ENCODE data around the gene CAPN14. TPM values are rescaled to one million over a fixed set of nuclear protein-coding genes. Genes with fewer than 3 reads are reported as not detected.

The CAPN14 gene
- total RNA-seq, 1 experiment from 2014 or later = 0.13 TPM

DNA sequence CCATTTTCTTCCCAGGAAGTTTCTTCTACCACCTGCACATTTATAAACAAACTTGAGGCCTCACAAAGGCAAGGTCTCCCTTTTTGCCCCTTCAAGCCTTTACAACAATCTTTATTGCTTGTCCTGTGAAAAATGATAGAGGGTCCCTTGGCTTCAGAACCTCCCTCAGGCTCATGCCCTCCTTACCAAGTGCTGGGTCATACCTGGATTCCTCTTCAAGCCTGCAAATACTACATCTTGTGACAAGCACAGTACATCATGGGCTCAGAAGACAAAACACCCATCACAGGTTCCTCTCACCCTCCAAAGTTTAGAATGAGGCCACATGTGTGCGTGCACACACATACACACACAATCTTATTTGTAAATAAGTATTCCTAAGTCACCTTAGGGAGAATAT is 9.1 kb downstream of the CAPN14 start:
- DNase-seq (ENCODE audit: low spot score) = no peak
- ChIA-PET CTCF (no interaction called here), POLR2A (ENCODE audit: low non-redundant PET) (no interaction called here)
- no peak overlapping the region for H3K4me3 ChIP-seq (ENCODE audit: low read depth, low read length, poor library complexity, severe bottlenecking)
- intact Hi-C loops (cut with micrococcal nuclease; ENCODE audit: unreplicated experiment) = no loop called here
- no peak overlapping the region for H3K27ac ChIP-seq (ENCODE audit: low read depth, low read length, poor library complexity, severe bottlenecking)
- TF ChIP-seq EZH2 (IDR thresholded peaks at IDR 0.05; ENCODE audit: borderline replicate concordance, low read depth, low read length, poor library complexity, severe bottlenecking) = no peak
- TF ChIP-seq, protein P1, sequence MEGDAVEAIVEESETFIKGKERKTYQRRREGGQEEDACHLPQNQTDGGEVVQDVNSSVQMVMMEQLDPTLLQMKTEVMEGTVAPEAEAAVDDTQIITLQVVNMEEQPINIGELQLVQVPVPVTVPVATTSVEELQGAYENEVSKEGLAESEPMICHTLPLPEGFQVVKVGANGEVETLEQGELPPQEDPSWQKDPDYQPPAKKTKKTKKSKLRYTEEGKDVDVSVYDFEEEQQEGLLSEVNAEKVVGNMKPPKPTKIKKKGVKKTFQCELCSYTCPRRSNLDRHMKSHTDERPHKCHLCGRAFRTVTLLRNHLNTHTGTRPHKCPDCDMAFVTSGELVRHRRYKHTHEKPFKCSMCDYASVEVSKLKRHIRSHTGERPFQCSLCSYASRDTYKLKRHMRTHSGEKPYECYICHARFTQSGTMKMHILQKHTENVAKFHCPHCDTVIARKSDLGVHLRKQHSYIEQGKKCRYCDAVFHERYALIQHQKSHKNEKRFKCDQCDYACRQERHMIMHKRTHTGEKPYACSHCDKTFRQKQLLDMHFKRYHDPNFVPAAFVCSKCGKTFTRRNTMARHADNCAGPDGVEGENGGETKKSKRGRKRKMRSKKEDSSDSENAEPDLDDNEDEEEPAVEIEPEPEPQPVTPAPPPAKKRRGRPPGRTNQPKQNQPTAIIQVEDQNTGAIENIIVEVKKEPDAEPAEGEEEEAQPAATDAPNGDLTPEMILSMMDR (conservative IDR thresholded peaks at IDR 0.05; ENCODE audit: low read depth, low read length) = no peak
- no peaks in the 10 kb centered on the region for H3K27me3 ChIP-seq (replicated peaks; ENCODE audit: insufficient read depth, low read depth, low read length, poor library complexity)
- H3K36me3 ChIP-seq (ENCODE audit: insufficient read depth, low read length, poor library complexity, severe bottlenecking) = no peaks in the 10 kb centered on the region
- no peaks in the 10 kb centered on the region for H3K9me3 ChIP-seq (ENCODE audit: low read depth, low read length, poor library complexity, severe bottlenecking)
- BruUV-seq (replicated peaks) = no TSS peak
- no peaks in the 10 kb centered on the region for H3K4me1 ChIP-seq (ENCODE audit: insufficient read depth, low read length, poor library complexity, severe bottlenecking)

DNA sequence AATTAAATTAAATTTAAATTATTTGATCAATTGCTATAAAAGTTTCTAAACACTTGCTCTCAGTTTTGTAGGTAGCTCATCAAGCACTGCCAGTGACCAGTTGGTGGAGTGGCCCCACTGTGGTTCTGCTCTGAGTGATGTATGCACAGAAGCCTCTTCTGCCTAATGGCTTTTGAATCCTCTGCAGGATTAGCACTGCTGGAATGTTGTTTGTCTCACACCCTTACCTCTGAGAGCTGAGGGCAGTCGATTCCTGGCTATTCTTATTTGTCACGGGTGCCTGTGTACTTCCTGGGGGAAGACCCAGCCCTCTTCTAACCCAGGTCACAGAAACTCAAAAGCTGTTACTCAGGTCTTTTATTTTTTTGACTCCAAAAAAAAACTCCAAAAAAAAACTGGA is 9.5 kb downstream of the CAPN14 start:
- intact Hi-C loops (cut with micrococcal nuclease; ENCODE audit: unreplicated experiment) = no loop called here
- BruUV-seq (replicated peaks) = no TSS peak
- TF ChIP-seq, protein P1 (conservative IDR thresholded peaks at IDR 0.05; ENCODE audit: low read depth, low read length) = no peak
- no peak for TF ChIP-seq EZH2 (IDR thresholded peaks at IDR 0.05; ENCODE audit: borderline replicate concordance, low read depth, low read length, poor library complexity, severe bottlenecking)
- no peaks in the 10 kb centered on the region for H3K4me1 ChIP-seq (ENCODE audit: insufficient read depth, low read length, poor library complexity, severe bottlenecking)
- no peak overlapping the region for H3K27ac ChIP-seq (ENCODE audit: low read depth, low read length, poor library complexity, severe bottlenecking)
- no peaks in the 10 kb centered on the region for H3K9me3 ChIP-seq (ENCODE audit: low read depth, low read length, poor library complexity, severe bottlenecking)
- no peaks in the 10 kb centered on the region for H3K36me3 ChIP-seq (ENCODE audit: insufficient read depth, low read length, poor library complexity, severe bottlenecking)
- ChIA-PET POLR2A (ENCODE audit: low non-redundant PET) (no interaction called here), CTCF (no interaction called here)
- H3K27me3 ChIP-seq (replicated peaks; ENCODE audit: insufficient read depth, low read depth, low read length, poor library complexity) = no peaks in the 10 kb centered on the region
- DNase-seq (ENCODE audit: low spot score) = no peak
- no peak overlapping the region for H3K4me3 ChIP-seq (ENCODE audit: low read depth, low read length, poor library complexity, severe bottlenecking)

DNA sequence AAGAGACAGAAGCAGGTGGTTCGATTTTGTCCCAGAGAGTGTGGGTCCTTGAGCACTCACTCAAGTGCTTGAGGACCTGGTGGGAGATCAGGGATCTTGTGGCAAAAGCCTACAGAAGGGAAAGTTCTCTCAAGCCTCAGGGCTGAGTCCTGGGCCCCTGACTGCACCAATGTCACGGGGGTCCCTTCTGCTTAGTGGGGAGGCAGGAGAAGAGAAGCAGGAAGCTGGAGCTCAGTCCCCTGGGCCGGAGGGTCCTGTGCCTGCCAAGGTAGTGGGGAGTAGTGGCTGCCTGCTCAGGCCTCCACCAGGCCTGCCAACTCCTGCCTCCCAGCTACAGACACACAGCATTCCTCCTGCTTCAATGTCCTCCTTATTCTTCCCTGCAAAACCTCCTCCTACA is 11.7 kb downstream of the CAPN14 start:
- intact Hi-C loops (cut with micrococcal nuclease; ENCODE audit: unreplicated experiment) = no loop called here
- BruUV-seq (replicated peaks) = no TSS peak
- CTCF ChIA-PET = no interaction called here

More for the DNA sequence above, 11.7 kb downstream of the CAPN14 start:
- DNase-seq (ENCODE audit: low spot score) = no peak
- Histone ChIP-seq H3K27me3 (replicated peaks; ENCODE audit: insufficient read depth, low read depth, low read length, poor library complexity) (no peaks in the 10 kb centered on the region), H3K27ac (ENCODE audit: low read depth, low read length, poor library complexity, severe bottlenecking) (no peak overlapping the region), H3K4me1 (ENCODE audit: insufficient read depth, low read length, poor library complexity, severe bottlenecking) (no peaks in the 10 kb centered on the region), H3K36me3 (ENCODE audit: insufficient read depth, low read length, poor library complexity, severe bottlenecking) (no peaks in the 10 kb centered on the region), H3K9me3 (ENCODE audit: low read depth, low read length, poor library complexity, severe bottlenecking) (no peaks in the 10 kb centered on the region), H3K4me3 (ENCODE audit: low read depth, low read length, poor library complexity, severe bottlenecking) (no peak overlapping the region)
- POLR2A ChIA-PET (ENCODE audit: low non-redundant PET) = no interaction called here
- no peak for TF ChIP-seq EZH2 (IDR thresholded peaks at IDR 0.05; ENCODE audit: borderline replicate concordance, low read depth, low read length, poor library complexity, severe bottlenecking)
- TF ChIP-seq, protein P1 (conservative IDR thresholded peaks at IDR 0.05; ENCODE audit: low read depth, low read length) = no peak
